ENCODE data around the gene PRRC2B. TPM values are rescaled to one million over a fixed set of nuclear protein-coding genes. Genes with fewer than 3 reads are reported as not detected.
"Not testable (repeated sequence)": the region's sequence is repeated elsewhere in the genome, so short reads cannot be mapped to it uniquely, and the experiment has no call there.

Gene PRRC2B
- 114 and 128 TPM in 2 replicates for total RNA-seq

- DNase-seq, result peak; percentile 95
- intact Hi-C loops (cut with micrococcal nuclease), result loop anchor here (2.0 to 10.0 kb wide), 3 partner anchors 51 to 269 kb away; partner anchors contain the start of gene NUP214
- H3K27ac Mint-ChIP-seq, result peak within 1 kb of the TSS; percentile 94
- no peaks in the 10 kb centered on the region for H3K9me3 Mint-ChIP-seq
- peaks cover 5% of the 10 kb centered on the region for H3K27me3 Mint-ChIP-seq
- H3K4me3 Mint-ChIP-seq, result peak within 1 kb of the TSS; percentile 91
- peaks cover 13% of the 10 kb centered on the region for H3K36me3 Mint-ChIP-seq (ENCODE audit: low read depth)
- peaks cover 39% of the 10 kb centered on the region for H3K4me1 Mint-ChIP-seq
Measured at GRCh38 chr9:131393622-131394463, at the start of gene PRRC2B. Gene PRRC2B, plus strand, starts transcription at chr9:131394086. Its CDS starts 36,059 bp downstream, at chr9:131430145.

- H3K9me3 Mint-ChIP-seq; intact Hi-C loops (cut with micrococcal nuclease); H3K4me1 Mint-ChIP-seq: not testable (repeated sequence)
Measured at GRCh38 chr9:131344931-131345535, 48.9 kb upstream of the PRRC2B start.

GRCh38 chr9:131346559-131346958 lies 47.3 kb upstream of the PRRC2B start:
- peaks cover 21% of the 10 kb centered on the region for H3K27me3 Mint-ChIP-seq
- H3K27ac Mint-ChIP-seq, result no peak overlapping the region
- H3K36me3 Mint-ChIP-seq (ENCODE audit: low read depth), result no peaks in the 10 kb centered on the region
- H3K9me3 Mint-ChIP-seq, result no peaks in the 10 kb centered on the region
- intact Hi-C loops (cut with micrococcal nuclease), result no loop called here
- no peak for DNase-seq
- peaks cover 10% of the 10 kb centered on the region for H3K4me1 Mint-ChIP-seq
- no peak overlapping the region for H3K4me3 Mint-ChIP-seq

More at GRCh38 chr9:131344931-131345535, 48.9 kb upstream of the PRRC2B start:
- not testable (repeated sequence) for H3K27ac Mint-ChIP-seq; H3K4me3 Mint-ChIP-seq; DNase-seq; H3K36me3 Mint-ChIP-seq (ENCODE audit: low read depth)
- peaks cover 35% of the 10 kb centered on the region for H3K27me3 Mint-ChIP-seq

GRCh38 chr9:131347376-131348020 lies 46.4 kb upstream of the PRRC2B start:
- Mint-ChIP-seq H3K4me1 (peaks cover 10% of the 10 kb centered on the region), H3K27me3 (peaks cover 16% of the 10 kb centered on the region), H3K9me3 (no peaks in the 10 kb centered on the region), H3K36me3 (ENCODE audit: low read depth) (no peaks in the 10 kb centered on the region), H3K4me3 (no peak overlapping the region), H3K27ac (no peak overlapping the region)
- intact Hi-C loops (cut with micrococcal nuclease), result no loop called here
- DNase-seq, result no peak

- DNase-seq, result no peak
- peaks cover 10% of the 10 kb centered on the region for H3K4me1 Mint-ChIP-seq
- intact Hi-C loops (cut with micrococcal nuclease), result no loop called here
- H3K9me3 Mint-ChIP-seq, result no peaks in the 10 kb centered on the region
- H3K27ac Mint-ChIP-seq, result no peak overlapping the region
- peaks cover 3% of the 10 kb centered on the region for H3K27me3 Mint-ChIP-seq
- H3K36me3 Mint-ChIP-seq (ENCODE audit: low read depth), result no peaks in the 10 kb centered on the region
- no peak overlapping the region for H3K4me3 Mint-ChIP-seq
Measured at GRCh38 chr9:131348631-131349521, 45.0 kb upstream of the PRRC2B start.

- H3K27me3 Mint-ChIP-seq, result no peaks in the 10 kb centered on the region
- peaks cover 10% of the 10 kb centered on the region for H3K4me1 Mint-ChIP-seq
- no peak overlapping the region for H3K4me3 Mint-ChIP-seq
- H3K27ac Mint-ChIP-seq, result no peak overlapping the region
- no peaks in the 10 kb centered on the region for H3K9me3 Mint-ChIP-seq
- no peak for DNase-seq
- no peaks in the 10 kb centered on the region for H3K36me3 Mint-ChIP-seq (ENCODE audit: low read depth)
- intact Hi-C loops (cut with micrococcal nuclease), result no loop called here
Measured at GRCh38 chr9:131349522-131349880, 44.4 kb upstream of the PRRC2B start.

- no peaks in the 10 kb centered on the region for H3K36me3 Mint-ChIP-seq (ENCODE audit: low read depth)
- H3K4me3 Mint-ChIP-seq, result peak overlapping the region; percentile 66
- DNase-seq, result peak; percentile 96
- no peak overlapping the region for H3K27ac Mint-ChIP-seq
- H3K27me3 Mint-ChIP-seq, result no peaks in the 10 kb centered on the region
- H3K4me1 Mint-ChIP-seq, result peaks cover 10% of the 10 kb centered on the region
- H3K9me3 Mint-ChIP-seq, result no peaks in the 10 kb centered on the region
- intact Hi-C loops (cut with micrococcal nuclease), result loop anchor here (1.0 to 5.0 kb wide), 3 partner anchors 57 to 397 kb away; no protein-coding TSS in a partner anchor
Measured at GRCh38 chr9:131349881-131350563, 43.9 kb upstream of the PRRC2B start.

- intact Hi-C loops (cut with micrococcal nuclease), result not testable (repeated sequence)
Measured at GRCh38 chr9:131356479-131356878, 37.4 kb upstream of the PRRC2B start.

GRCh38 chr9:131358556-131358955 lies 35.3 kb upstream of the PRRC2B start:
- intact Hi-C loops (cut with micrococcal nuclease), result no loop called here
- Mint-ChIP-seq H3K4me3 (no peak overlapping the region), H3K9me3 (no peaks in the 10 kb centered on the region), H3K27me3 (peaks cover 4% of the 10 kb centered on the region), H3K4me1 (peaks cover 22% of the 10 kb centered on the region), H3K36me3 (ENCODE audit: low read depth) (no peaks in the 10 kb centered on the region), H3K27ac (no peak overlapping the region)
- no peak for DNase-seq

More at GRCh38 chr9:131356479-131356878, 37.4 kb upstream of the PRRC2B start:
- not testable (repeated sequence) for H3K27me3 Mint-ChIP-seq; H3K4me3 Mint-ChIP-seq; H3K27ac Mint-ChIP-seq; H3K9me3 Mint-ChIP-seq; H3K36me3 Mint-ChIP-seq (ENCODE audit: low read depth); DNase-seq
- peaks cover 20% of the 10 kb centered on the region for H3K4me1 Mint-ChIP-seq

- Mint-ChIP-seq H3K4me1 (peaks cover 25% of the 10 kb centered on the region), H3K4me3 (peak overlapping the region; percentile 64), H3K9me3 (no peaks in the 10 kb centered on the region), H3K36me3 (ENCODE audit: low read depth) (no peaks in the 10 kb centered on the region), H3K27me3 (peaks cover 2% of the 10 kb centered on the region), H3K27ac (no peak overlapping the region)
- intact Hi-C loops (cut with micrococcal nuclease), result no loop called here
- DNase-seq, result no peak
Measured at GRCh38 chr9:131361202-131361833, 32.6 kb upstream of the PRRC2B start.

GRCh38 chr9:131365546-131365945 lies 28.3 kb upstream of the PRRC2B start:
- Mint-ChIP-seq H3K27ac (no peak overlapping the region), H3K4me1 (peaks cover 13% of the 10 kb centered on the region), H3K36me3 (ENCODE audit: low read depth) (no peaks in the 10 kb centered on the region), H3K9me3 (no peaks in the 10 kb centered on the region), H3K4me3 (no peak overlapping the region), H3K27me3 (peaks cover 3% of the 10 kb centered on the region)
- intact Hi-C loops (cut with micrococcal nuclease), result no loop called here
- DNase-seq, result no peak

GRCh38 chr9:131366761-131367401 lies 27.0 kb upstream of the PRRC2B start:
- intact Hi-C loops (cut with micrococcal nuclease), result no loop called here

More at GRCh38 chr9:131366761-131367401, 27.0 kb upstream of the PRRC2B start:
- no peaks in the 10 kb centered on the region for H3K9me3 Mint-ChIP-seq
- H3K4me1 Mint-ChIP-seq, result peaks cover 4% of the 10 kb centered on the region
- peaks cover 3% of the 10 kb centered on the region for H3K27me3 Mint-ChIP-seq
- no peak for DNase-seq
- H3K27ac Mint-ChIP-seq, result no peak overlapping the region
- no peak overlapping the region for H3K4me3 Mint-ChIP-seq
- H3K36me3 Mint-ChIP-seq (ENCODE audit: low read depth), result no peaks in the 10 kb centered on the region

Measured in activated CD4-positive, alpha-beta T cell treated with anti-CD3 and anti-CD28 coated beads, Interleukin-2, amount 10 ng/mL, durations not matched to agents 24 days and 14 days (primary cell).